ENCODE measurements around the gene TULP4.
"Not testable (repeated sequence)": the region's sequence is repeated elsewhere in the genome, so short reads cannot be mapped to it uniquely, and the experiment has no call there.

The TULP4 gene

GRCh38 chr6:158531970-158532369 is 219.7 kb downstream of the TULP4 start:
- no peak for DNase-seq (ENCODE audit: low read depth)

GRCh38 chr6:158536084-158536890 is 224.0 kb downstream of the TULP4 start:
- no peak for DNase-seq (ENCODE audit: low read depth)

- no peak for DNase-seq (ENCODE audit: low read depth)
These were observed 224.9 kb downstream of the TULP4 start for GRCh38 chr6:158536891-158537798.

GRCh38 chr6:158538741-158539140 is 226.5 kb downstream of the TULP4 start:
- no peak for DNase-seq (ENCODE audit: low read depth)

GRCh38 chr6:158539413-158539812 is 227.1 kb downstream of the TULP4 start:
- no peak for DNase-seq (ENCODE audit: low read depth)

GRCh38 chr6:158539881-158540280 is 227.6 kb downstream of the TULP4 start:
- DNase-seq (ENCODE audit: low read depth), result no peak

- DNase-seq (ENCODE audit: low read depth), result no peak
These were observed 231.4 kb downstream of the TULP4 start for GRCh38 chr6:158543606-158544185.

GRCh38 chr6:158544428-158544827 is 232.2 kb downstream of the TULP4 start:
- DNase-seq (ENCODE audit: low read depth), result no peak

GRCh38 chr6:158545043-158545966 is 233.0 kb downstream of the TULP4 start:
- no peak for DNase-seq (ENCODE audit: low read depth)

GRCh38 chr6:158548418-158549161 is 236.3 kb downstream of the TULP4 start:
- DNase-seq (ENCODE audit: low read depth), result no peak

- no peak for DNase-seq (ENCODE audit: low read depth)
These were observed 240.0 kb downstream of the TULP4 start for GRCh38 chr6:158552055-158552795.

GRCh38 chr6:158552796-158553138 is 240.5 kb downstream of the TULP4 start:
- DNase-seq (ENCODE audit: low read depth), result no peak

GRCh38 chr6:158554611-158555361 is 242.5 kb downstream of the TULP4 start:
- no peak for DNase-seq (ENCODE audit: low read depth)

- no peak for DNase-seq (ENCODE audit: low read depth)
These were observed 243.8 kb downstream of the TULP4 start for GRCh38 chr6:158556113-158556512.

- not testable (repeated sequence) for DNase-seq (ENCODE audit: low read depth)
These were observed 244.8 kb downstream of the TULP4 start for GRCh38 chr6:158557110-158557509.

GRCh38 chr6:158557927-158558326 is 245.7 kb downstream of the TULP4 start:
- no peak for DNase-seq (ENCODE audit: low read depth)

GRCh38 chr6:158558415-158559306 is 246.4 kb downstream of the TULP4 start:
- DNase-seq (ENCODE audit: low read depth), result no peak

- DNase-seq (ENCODE audit: low read depth), result no peak
These were observed 247.2 kb downstream of the TULP4 start for GRCh38 chr6:158559338-158559894.

Measured in stimulated activated CD8-positive, alpha-beta memory T cell treated with anti-CD3 and anti-CD28 coated beads, Interleukin-12 subunit alpha, Interleukin-12 subunit beta, amount 100 ng/mL, for 4 hours (primary cell).